Fibroblast of pulmonary artery (primary cell): ENCODE measurements around the gene TRAPPC14.
"Not testable (repeated sequence)": the region's sequence is repeated elsewhere in the genome, so short reads cannot be mapped to it uniquely, and the experiment has no call there.

Source experiments
- DNase-seq: peaks from one replicate; pipeline ENCODE4 v3.0.0-alpha.2; 2010; ENCODE audit warnings: low read depth
- H3K4me3 ChIP-seq: replicated peaks from 2 replicates; pipeline ENCODE4 v1.5.1; 2011; ENCODE audit warnings: low read depth, mild to moderate bottlenecking, control low read depth, low read length, moderate library complexity
- CTCF ChIP-seq: IDR thresholded peaks from 2 replicates; pipeline ENCODE4 v1.5.1; 2011; ENCODE audit warnings: mild to moderate bottlenecking, control low read depth, low read length, inconsistent platforms; ENCODE audit errors: missing control alignments

TRAPPC14 gene

GRCh38 chr7:100148559-100149328, 9.8 kb downstream of the TRAPPC14 start, which contains the start of gene LAMTOR4:
Gene LAMTOR4 (plus strand): TSS chr7:100148918. CDS start chr7:100148973, 55 bp downstream.
- peak; percentile 99 for DNase-seq
- H3K4me3 ChIP-seq = peak within 1 kb of the TSS; percentile 84
- no peak for TF ChIP-seq CTCF

DNA sequence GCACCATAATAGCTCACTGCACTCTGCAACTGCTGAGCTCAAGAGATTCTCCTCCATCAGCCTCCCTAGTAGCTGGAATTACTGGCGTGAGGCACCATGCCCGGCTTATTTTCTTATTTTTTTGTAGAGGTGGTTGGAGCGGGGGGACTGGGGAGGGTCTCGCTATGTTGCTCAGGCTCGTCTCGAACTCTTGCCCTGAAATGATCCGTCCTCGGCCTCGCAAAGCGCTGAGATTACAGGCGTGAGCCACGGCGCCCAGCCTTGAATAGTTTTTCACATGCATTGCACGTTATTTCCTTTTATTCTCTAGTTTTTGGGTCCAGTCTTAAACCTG, 10.3 kb downstream of the TRAPPC14 start:
- DNase-seq = no peak
- H3K4me3 ChIP-seq = peak overlapping the region; percentile 84
- no peak for TF ChIP-seq CTCF

GRCh38 chr7:100147278-100147677, 11.2 kb downstream of the TRAPPC14 start:
- no peak for TF ChIP-seq CTCF
- no peak for DNase-seq
- H3K4me3 ChIP-seq = no peak overlapping the region

DNA sequence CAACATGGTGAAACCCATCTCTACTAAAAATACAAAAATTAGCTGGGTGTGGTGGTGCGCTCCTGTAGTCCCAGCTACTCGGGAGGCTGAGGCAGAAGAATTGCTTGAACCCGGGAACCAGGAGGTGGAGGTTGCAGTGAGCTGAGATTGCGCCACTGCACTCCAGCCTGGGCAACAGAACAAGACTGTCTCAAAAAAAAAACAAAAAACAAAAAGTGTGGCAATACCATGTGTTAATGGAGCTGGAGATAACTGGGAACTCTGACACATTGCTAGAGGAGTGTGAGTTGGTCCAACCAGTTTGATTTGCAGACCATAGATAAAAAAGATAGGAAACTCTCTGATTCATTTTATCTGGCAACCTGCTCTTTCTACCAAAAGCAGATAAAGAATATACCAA, 12.2 kb downstream of the TRAPPC14 start:
- not testable (repeated sequence) for H3K4me3 ChIP-seq
- peak; percentile 66 for DNase-seq

DNA sequence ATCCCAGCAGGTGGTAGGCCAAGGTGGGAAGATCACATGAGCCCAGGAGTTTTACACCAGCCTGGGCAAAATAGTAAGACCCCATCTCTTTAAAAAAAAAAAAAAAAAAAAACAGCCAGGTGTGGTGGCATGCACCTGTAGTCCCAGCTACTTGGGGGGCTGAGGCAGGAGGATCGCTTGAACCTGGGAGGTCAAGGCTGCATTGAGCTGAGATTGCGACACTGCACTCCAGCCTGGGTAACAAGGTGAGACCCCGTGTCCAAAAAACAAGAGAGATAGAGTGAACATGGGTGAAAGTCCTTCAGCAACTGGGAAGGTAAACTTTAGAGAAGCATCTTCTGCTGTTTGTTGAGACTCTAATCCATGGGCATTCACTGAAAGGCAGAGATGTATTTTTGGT, 16.1 kb downstream of the TRAPPC14 start:
- DNase-seq = no peak
- no peak overlapping the region for H3K4me3 ChIP-seq
- TF ChIP-seq CTCF = no peak

- TF ChIP-seq CTCF = no peak
- H3K4me3 ChIP-seq = no peak overlapping the region
- DNase-seq = no peak
Observed at GRCh38 chr7:100141555-100141949, 17.0 kb downstream of the TRAPPC14 start.

DNA sequence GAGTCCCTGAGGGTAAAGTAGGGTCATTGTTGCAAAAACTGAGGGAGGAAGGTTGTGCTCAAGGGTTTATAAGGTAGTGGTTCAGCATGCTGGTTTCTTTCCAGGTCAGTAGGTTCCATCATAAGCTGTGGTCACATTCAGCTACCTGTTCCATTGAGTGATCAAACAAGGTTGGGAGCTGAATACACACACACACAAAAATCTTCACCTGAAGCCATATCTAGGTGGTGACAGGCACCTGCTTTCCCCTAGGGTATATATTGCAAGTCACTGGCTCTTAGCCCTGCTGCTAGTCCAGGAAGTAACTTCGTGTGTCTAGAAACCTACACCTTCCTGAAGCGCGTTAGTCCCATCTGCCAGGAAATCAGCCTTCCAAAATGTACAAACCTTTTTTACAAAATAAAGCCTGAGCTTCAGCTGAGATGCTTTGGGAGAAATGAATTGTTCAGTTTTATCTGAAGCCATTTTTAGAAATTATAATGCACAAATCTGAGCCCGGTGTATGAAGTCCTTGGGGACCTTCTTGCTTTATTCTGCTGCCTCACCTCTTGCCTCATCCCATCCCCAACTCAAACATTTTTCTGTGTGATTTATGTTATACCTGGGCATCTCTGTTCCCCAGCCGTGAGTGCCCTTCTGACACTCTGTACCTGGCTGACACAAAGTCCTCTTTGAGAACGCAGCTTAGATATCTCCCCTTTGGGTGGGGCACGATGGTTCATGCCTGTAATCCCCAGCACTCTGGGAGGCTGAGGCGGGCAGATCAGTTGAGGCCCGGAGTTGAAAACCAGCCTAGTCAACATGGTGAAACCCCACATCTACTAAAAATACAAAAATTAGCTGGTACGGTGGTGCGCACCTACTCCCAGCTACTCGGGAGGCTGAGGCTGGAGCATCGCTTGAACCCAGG, 20.4 kb downstream of the TRAPPC14 start:
- no peak for TF ChIP-seq CTCF
- no peak overlapping the region for H3K4me3 ChIP-seq
- no peak for DNase-seq
